HG03135 (cell line): ENCODE results near the gene ZNF41.

Source experiments
- ATAC-seq: cut with Tn5 transposase; IDR thresholded peaks from one replicate; pipeline ENCODE4 v1.9.1; 2021; ENCODE audit warnings: mild to moderate bottlenecking, moderate library complexity; ENCODE audit not compliant: unreplicated experiment

Gene ZNF41

GRCh38 chrX:47413179-47413594 is 69.8 kb downstream of the ZNF41 start:
- no peak for ATAC-seq
